ENCODE results near the gene SLC4A5.

- TF ChIP-seq CTCF (IDR thresholded peaks at IDR 0.05) (no peak), POLR2AphosphoS5 (IDR thresholded peaks at IDR 0.05; ENCODE audit: low read depth, low read length) (no peak), MEF2A (IDR thresholded peaks at IDR 0.05; ENCODE audit: borderline replicate concordance, low read depth) (no peak), IRF3 (IDR thresholded peaks at IDR 0.05; ENCODE audit: low read depth, low read length) (no peak), REST (IDR thresholded peaks at IDR 0.05; ENCODE audit: low read depth, low read length) (no peak), SMC3 (IDR thresholded peaks at IDR 0.05; ENCODE audit: low read depth, low read length) (no peak), TAF1 (IDR thresholded peaks at IDR 0.05; ENCODE audit: borderline replicate concordance, low read depth, low read length) (no peak), RCOR1 (IDR thresholded peaks at IDR 0.05; ENCODE audit: low read length) (no peak)
- TF ChIP-seq, protein P1, sequence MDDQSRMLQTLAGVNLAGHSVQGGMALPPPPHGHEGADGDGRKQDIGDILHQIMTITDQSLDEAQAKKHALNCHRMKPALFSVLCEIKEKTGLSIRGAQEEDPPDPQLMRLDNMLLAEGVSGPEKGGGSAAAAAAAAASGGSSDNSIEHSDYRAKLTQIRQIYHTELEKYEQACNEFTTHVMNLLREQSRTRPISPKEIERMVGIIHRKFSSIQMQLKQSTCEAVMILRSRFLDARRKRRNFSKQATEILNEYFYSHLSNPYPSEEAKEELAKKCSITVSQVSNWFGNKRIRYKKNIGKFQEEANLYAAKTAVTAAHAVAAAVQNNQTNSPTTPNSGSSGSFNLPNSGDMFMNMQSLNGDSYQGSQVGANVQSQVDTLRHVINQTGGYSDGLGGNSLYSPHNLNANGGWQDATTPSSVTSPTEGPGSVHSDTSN (IDR thresholded peaks at IDR 0.05): no peak
Observed at GRCh38 chr2:74201596-74201995, 141.6 kb downstream of the SLC4A5 start.
